Stimulated activated effector memory CD8-positive, alpha-beta T cell treated with anti-CD3 and anti-CD28 coated beads, Interleukin-12 subunit alpha, Interleukin-12 subunit beta, amount 100 ng/mL, for 72 hours (primary cell): Measurements from ENCODE around the gene TTC1.
A peak's percentile ranks its signal among the peaks of the same experiment; 100 is the strongest.
"Not testable (repeated sequence)": the region's sequence is repeated elsewhere in the genome, so short reads cannot be mapped to it uniquely, and the experiment has no call there.

ENCODE experiments used
- ATAC-seq: fragments of 150-1000 bp; cut with Tn5 transposase; 2 replicates; pipeline ENCODE4 v1.10.0; 2021
- DNase-seq, 2 donors: peaks; one replicate each; pipeline ENCODE4 v3.0.0; 2021 to 2022; ENCODE audit warnings: low spot score in 2 of 2
- H3K27ac Mint-ChIP-seq: one replicate; pipeline ENCODE4 v1.8.0; 2022; ENCODE audit warnings: mild to moderate bottlenecking, mixed read lengths
- H3K36me3 Mint-ChIP-seq: one replicate; pipeline ENCODE4 v1.8.0; 2022; ENCODE audit warnings: mild to moderate bottlenecking, mixed read lengths
- H3K4me1 Mint-ChIP-seq: one replicate; pipeline ENCODE4 v1.8.0; 2022; ENCODE audit warnings: mixed read lengths
- H3K4me3 Mint-ChIP-seq: one replicate; pipeline ENCODE4 v1.8.0; 2022; ENCODE audit warnings: mild to moderate bottlenecking, mixed read lengths
- H3K9me3 Mint-ChIP-seq: one replicate; pipeline ENCODE4 v1.8.0; 2022; ENCODE audit warnings: mixed read lengths

The TTC1 gene, protein sequence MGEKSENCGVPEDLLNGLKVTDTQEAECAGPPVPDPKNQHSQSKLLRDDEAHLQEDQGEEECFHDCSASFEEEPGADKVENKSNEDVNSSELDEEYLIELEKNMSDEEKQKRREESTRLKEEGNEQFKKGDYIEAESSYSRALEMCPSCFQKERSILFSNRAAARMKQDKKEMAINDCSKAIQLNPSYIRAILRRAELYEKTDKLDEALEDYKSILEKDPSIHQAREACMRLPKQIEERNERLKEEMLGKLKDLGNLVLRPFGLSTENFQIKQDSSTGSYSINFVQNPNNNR

GRCh38 chr5:160008877-160009590 lies at the start of gene TTC1:
TSS of gene TTC1 (plus strand) at chr5:160009139. CDS start at chr5:160010529, 1,390 bp downstream.
- peak; percentile 100 for ATAC-seq
- Mint-ChIP-seq H3K4me1 (peaks cover 28% of the 10 kb centered on the region), H3K27ac (peak within 1 kb of the TSS; percentile 97), H3K9me3 (no peaks in the 10 kb centered on the region), H3K4me3 (peak within 1 kb of the TSS; percentile 95), H3K36me3 (peaks cover 43% of the 10 kb centered on the region)
- peak; percentile 71 to 89 for DNase-seq

DNA sequence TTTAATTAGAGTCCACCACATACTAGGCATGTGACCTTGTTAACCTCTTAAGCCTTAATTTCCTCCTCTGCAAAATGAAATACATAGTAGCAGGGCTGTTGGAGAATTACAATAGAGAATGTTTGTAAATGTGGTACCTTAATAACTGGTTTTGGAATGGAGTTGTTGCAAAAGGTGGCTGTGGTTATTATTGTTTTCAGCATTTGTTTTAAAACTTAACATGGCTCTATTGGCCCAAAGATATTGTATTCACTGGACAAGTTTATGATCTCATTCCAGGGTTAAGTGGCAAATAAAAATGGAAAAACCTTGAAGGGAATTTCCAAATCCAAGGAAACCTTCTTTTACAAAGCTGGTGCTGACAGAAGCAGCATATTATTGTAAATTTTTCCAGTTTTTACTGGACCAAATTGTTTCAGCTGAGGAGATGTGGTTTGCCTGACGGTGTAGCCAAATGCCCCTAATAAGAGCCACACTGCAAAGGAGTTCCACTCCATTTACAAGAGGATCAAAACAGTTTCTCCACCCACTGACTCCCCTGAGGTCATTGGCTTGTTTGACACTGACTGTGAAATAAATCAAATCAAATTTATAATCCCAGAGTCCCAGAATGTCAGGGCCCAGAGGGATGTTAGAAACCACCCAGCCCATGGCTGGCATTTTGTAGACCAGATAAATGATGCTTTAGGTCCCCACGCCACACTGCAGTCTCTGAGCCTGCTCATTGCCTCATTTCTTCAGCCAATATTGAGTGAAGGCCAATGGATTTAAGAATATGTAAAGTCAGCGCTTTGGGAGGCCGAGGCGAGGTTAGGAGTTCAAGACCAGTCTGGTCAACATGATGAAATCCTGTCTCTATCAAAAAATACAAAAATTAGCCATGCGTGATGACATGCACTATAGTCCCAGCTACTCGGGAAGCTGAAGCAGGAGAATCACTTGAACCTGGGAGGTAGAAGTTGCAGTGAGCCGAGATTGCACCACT lies 47.5 kb upstream of the TTC1 start:
- Mint-ChIP-seq H3K27ac (no peak overlapping the region), H3K36me3 (no peaks in the 10 kb centered on the region), H3K4me1 (peaks cover 6% of the 10 kb centered on the region), H3K9me3 (no peaks in the 10 kb centered on the region), H3K4me3 (no peak overlapping the region)
- DNase-seq (no peak), ATAC-seq (no peak)

DNA sequence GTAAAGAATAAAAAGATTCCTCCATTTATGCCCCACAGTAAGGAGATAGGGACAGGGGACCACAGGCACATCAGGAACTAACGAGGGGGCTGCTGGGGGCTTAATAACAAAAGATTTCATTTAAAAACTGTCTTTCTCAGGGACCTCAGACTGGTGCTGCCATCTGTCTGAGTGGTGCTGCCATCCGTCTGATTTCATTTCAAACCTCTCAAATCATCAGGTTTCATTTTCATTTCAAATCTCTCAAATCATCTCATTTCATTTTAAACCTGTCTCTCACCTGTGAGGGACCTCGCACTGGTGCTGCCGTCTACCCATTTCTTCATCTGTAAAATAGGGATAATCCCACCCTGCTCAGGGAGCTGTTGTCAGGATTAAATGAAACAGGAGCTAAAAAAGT lies 46.7 kb upstream of the TTC1 start:
- no peak overlapping the region for H3K4me3 Mint-ChIP-seq
- no peak overlapping the region for H3K27ac Mint-ChIP-seq
- no peaks in the 10 kb centered on the region for H3K36me3 Mint-ChIP-seq
- DNase-seq: no peak
- H3K4me1 Mint-ChIP-seq: peaks cover 6% of the 10 kb centered on the region
- no peaks in the 10 kb centered on the region for H3K9me3 Mint-ChIP-seq
- no peak for ATAC-seq

- no peaks in the 10 kb centered on the region for H3K36me3 Mint-ChIP-seq
- H3K27ac Mint-ChIP-seq: no peak overlapping the region
- ATAC-seq (no peak), DNase-seq (no peak)
- peaks cover 6% of the 10 kb centered on the region for H3K4me1 Mint-ChIP-seq
- H3K9me3 Mint-ChIP-seq: no peaks in the 10 kb centered on the region
- H3K4me3 Mint-ChIP-seq: no peak overlapping the region
Measured at GRCh38 chr5:159963935-159964334, 45.0 kb upstream of the TTC1 start.

DNA sequence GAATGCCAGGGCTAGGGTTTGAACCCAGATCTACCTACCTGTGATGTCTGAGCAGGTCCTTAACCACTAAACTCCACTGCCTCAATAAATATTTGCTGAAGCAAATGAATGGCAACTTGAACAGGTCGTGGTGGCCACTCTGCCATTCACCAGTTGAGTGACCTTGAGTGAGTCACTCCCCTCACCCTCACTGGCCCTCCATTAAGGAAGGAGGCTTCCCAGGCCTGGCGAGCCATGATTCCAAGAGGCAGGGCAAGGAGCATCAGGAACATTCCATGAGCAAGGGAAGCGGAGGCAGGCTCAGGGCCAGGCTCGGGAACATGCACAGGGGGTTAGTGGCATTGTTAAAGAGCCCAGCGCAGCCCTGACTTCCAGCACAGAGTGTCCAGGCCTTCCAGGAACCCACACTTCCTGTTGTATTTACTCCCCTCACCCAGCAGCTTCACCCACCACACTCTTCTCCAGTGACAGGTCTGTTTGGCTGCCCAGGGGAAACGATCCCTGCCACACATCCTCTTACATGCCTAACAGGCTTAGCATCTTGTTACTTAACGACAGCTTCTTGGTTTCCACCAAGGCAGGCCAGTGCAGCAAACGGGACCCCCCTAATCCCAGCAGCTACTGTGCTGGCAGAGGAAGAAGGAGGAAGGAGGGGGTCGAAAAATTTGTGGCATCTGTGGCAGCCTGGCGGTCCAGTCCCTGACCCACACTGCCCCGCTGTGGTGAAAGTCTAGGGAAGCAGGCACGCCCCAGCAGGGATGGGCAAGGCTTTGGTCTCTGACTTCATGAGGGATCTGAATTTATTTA lies 43.7 kb upstream of the TTC1 start:
- Mint-ChIP-seq H3K9me3 (no peaks in the 10 kb centered on the region), H3K27ac (no peak overlapping the region), H3K4me3 (no peak overlapping the region), H3K4me1 (peaks cover 6% of the 10 kb centered on the region), H3K36me3 (no peaks in the 10 kb centered on the region)
- ATAC-seq: peak; percentile 40
- no peak for DNase-seq

- not testable (repeated sequence) for ATAC-seq
Measured at GRCh38 chr5:159965838-159966128, 43.2 kb upstream of the TTC1 start.

DNA sequence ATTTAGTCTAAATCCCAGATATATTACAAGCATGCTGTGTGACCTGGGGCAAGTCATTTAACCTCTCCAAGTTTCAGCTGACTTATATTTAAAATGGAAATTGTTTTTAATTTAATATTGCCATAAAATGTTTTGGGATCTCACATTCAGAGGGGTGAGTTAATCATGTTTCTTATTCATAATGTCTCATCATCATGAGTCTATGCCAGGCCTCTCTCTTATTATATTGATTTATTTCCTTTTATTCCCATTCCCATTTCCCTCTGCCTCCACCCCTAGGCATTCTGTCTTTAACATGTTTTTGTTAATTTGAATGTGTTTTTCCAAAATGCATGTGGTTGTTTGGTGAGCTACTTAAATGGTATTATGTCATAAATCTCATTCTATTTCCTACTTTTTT lies 39.0 kb upstream of the TTC1 start:
- DNase-seq: no peak
- H3K4me1 Mint-ChIP-seq: peaks cover 14% of the 10 kb centered on the region
- H3K9me3 Mint-ChIP-seq: no peaks in the 10 kb centered on the region
- no peak overlapping the region for H3K4me3 Mint-ChIP-seq
- H3K36me3 Mint-ChIP-seq: no peaks in the 10 kb centered on the region
- ATAC-seq: no peak
- H3K27ac Mint-ChIP-seq: no peak overlapping the region

More at GRCh38 chr5:159965838-159966128, 43.2 kb upstream of the TTC1 start:
- H3K27ac Mint-ChIP-seq, H3K4me1 Mint-ChIP-seq, H3K9me3 Mint-ChIP-seq, H3K36me3 Mint-ChIP-seq, DNase-seq, H3K4me3 Mint-ChIP-seq: not testable (repeated sequence)

GRCh38 chr5:159971038-159971437 lies 37.9 kb upstream of the TTC1 start:
- Mint-ChIP-seq H3K4me3 (no peak overlapping the region), H3K4me1 (peaks cover 8% of the 10 kb centered on the region), H3K9me3 (no peaks in the 10 kb centered on the region), H3K36me3 (no peaks in the 10 kb centered on the region), H3K27ac (no peak overlapping the region)
- DNase-seq (no peak), ATAC-seq (no peak)

- no peak overlapping the region for H3K27ac Mint-ChIP-seq
- H3K4me3 Mint-ChIP-seq: peak overlapping the region; percentile 5
- H3K36me3 Mint-ChIP-seq: no peaks in the 10 kb centered on the region
- H3K4me1 Mint-ChIP-seq: peaks cover 8% of the 10 kb centered on the region
- DNase-seq (no peak), ATAC-seq (no peak)
- H3K9me3 Mint-ChIP-seq: no peaks in the 10 kb centered on the region
Measured at GRCh38 chr5:159971514-159971913, 37.4 kb upstream of the TTC1 start.

DNA sequence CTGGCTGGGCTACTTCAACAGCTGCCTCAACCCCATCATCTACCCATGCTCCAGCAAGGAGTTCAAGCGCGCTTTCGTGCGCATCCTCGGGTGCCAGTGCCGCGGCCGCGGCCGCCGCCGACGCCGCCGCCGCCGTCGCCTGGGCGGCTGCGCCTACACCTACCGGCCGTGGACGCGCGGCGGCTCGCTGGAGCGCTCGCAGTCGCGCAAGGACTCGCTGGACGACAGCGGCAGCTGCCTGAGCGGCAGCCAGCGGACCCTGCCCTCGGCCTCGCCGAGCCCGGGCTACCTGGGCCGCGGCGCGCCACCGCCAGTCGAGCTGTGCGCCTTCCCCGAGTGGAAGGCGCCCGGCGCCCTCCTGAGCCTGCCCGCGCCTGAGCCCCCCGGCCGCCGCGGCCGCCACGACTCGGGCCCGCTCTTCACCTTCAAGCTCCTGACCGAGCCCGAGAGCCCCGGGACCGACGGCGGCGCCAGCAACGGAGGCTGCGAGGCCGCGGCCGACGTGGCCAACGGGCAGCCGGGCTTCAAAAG lies 36.9 kb upstream of the TTC1 start:
- peak overlapping the region; percentile 5 for H3K4me3 Mint-ChIP-seq
- ATAC-seq (peak; percentile 39), DNase-seq (no peak)
- no peaks in the 10 kb centered on the region for H3K9me3 Mint-ChIP-seq
- H3K27ac Mint-ChIP-seq: no peak overlapping the region
- no peaks in the 10 kb centered on the region for H3K36me3 Mint-ChIP-seq
- H3K4me1 Mint-ChIP-seq: peaks cover 8% of the 10 kb centered on the region

- ATAC-seq (no peak), DNase-seq (no peak)
- H3K4me3 Mint-ChIP-seq: peak overlapping the region; percentile 55
- peaks cover 8% of the 10 kb centered on the region for H3K4me1 Mint-ChIP-seq
- H3K27ac Mint-ChIP-seq: no peak overlapping the region
- no peaks in the 10 kb centered on the region for H3K9me3 Mint-ChIP-seq
- H3K36me3 Mint-ChIP-seq: no peaks in the 10 kb centered on the region
Measured at GRCh38 chr5:159972538-159973362, 36.2 kb upstream of the TTC1 start.

- no peaks in the 10 kb centered on the region for H3K36me3 Mint-ChIP-seq
- ATAC-seq: no peak
- H3K27ac Mint-ChIP-seq: no peak overlapping the region
- no peaks in the 10 kb centered on the region for H3K9me3 Mint-ChIP-seq
- H3K4me1 Mint-ChIP-seq: peaks cover 8% of the 10 kb centered on the region
- H3K4me3 Mint-ChIP-seq: no peak overlapping the region
- no peak for DNase-seq
Measured at GRCh38 chr5:159975462-159976019, 33.4 kb upstream of the TTC1 start.

- ATAC-seq: no peak
- Mint-ChIP-seq H3K4me3 (no peak overlapping the region), H3K4me1 (peaks cover 8% of the 10 kb centered on the region), H3K9me3 (no peaks in the 10 kb centered on the region), H3K36me3 (no peaks in the 10 kb centered on the region), H3K27ac (no peak overlapping the region)
- no peak for DNase-seq
Measured at GRCh38 chr5:159976921-159977320, 32.0 kb upstream of the TTC1 start.

DNA sequence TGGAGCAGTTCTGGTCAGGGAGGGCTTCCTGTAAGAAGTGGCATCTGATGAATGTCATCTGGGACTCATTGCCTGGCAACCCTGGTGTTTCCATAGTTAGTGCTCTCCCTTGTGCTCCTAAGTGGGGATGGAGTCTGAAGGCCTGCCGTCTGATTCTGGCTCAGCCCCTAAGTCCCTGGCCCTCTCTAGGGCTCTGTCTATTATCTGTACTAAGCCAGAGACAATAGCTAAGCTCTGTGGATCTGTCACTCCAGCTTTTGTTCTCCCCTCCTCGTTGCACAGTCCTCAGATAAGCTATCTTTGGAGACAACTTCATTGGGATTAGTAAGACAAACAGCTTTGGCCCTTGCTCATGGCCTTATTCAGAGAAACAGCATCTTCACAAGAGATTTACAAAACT lies 30.6 kb upstream of the TTC1 start:
- no peak for ATAC-seq
- DNase-seq: no peak
- no peak overlapping the region for H3K4me3 Mint-ChIP-seq
- no peaks in the 10 kb centered on the region for H3K4me1 Mint-ChIP-seq
- H3K36me3 Mint-ChIP-seq: no peaks in the 10 kb centered on the region
- no peaks in the 10 kb centered on the region for H3K9me3 Mint-ChIP-seq
- H3K27ac Mint-ChIP-seq: no peak overlapping the region
